PC-3 (cell line): Measurements from ENCODE around the gene ASPSCR1.

Source experiments
- EZH2phosphoT487 ChIP-seq: fragments of 300-600 bp; sonication (generic); IDR thresholded peaks from 2 replicates; pipeline ENCODE4 v1.6.1; 2018; ENCODE audit warnings: mild to moderate bottlenecking, antibody characterized with exemption, low read length, borderline replicate concordance
- TF ChIP-seq, protein P1 (sequence below): fragments of 300-600 bp; sonication (generic); conservative IDR thresholded peaks from 2 replicates; pipeline ENCODE4 v1.5.1; 2017; ENCODE audit warnings: antibody characterized with exemption, low read depth, mild to moderate bottlenecking, low read length

DNA sequence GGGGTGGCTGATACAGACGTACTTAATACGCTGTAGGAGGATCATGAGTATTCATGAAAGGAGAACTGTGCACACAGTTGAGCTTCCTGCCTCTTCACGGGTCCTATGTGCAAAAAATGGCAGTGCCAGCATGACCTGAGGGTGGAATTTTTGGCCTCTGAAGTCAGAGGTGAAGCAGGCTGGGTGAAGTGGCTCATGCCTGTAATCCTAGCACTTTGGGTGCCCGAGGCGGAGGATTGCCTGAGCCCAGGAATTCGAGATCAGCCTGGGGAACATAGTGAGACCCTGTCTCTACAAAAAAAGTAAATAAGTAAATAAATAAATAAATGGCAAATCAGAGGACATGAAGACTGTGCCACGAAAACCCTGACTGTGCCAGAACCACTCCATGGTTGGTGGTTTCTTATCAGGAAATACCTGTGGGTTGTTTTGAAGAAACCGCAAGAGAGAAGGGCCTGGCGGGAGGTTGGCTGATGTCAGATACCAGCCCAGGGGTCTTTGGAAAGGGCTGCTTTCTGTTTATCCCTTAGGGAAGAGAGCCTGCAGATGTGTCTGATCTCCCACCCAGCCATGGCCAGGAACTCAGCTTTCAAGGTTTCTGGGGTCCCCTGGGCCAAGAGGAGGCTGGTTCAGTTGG lies 3.4 kb downstream of the ASPSCR1 start:
- TF ChIP-seq, protein P1, sequence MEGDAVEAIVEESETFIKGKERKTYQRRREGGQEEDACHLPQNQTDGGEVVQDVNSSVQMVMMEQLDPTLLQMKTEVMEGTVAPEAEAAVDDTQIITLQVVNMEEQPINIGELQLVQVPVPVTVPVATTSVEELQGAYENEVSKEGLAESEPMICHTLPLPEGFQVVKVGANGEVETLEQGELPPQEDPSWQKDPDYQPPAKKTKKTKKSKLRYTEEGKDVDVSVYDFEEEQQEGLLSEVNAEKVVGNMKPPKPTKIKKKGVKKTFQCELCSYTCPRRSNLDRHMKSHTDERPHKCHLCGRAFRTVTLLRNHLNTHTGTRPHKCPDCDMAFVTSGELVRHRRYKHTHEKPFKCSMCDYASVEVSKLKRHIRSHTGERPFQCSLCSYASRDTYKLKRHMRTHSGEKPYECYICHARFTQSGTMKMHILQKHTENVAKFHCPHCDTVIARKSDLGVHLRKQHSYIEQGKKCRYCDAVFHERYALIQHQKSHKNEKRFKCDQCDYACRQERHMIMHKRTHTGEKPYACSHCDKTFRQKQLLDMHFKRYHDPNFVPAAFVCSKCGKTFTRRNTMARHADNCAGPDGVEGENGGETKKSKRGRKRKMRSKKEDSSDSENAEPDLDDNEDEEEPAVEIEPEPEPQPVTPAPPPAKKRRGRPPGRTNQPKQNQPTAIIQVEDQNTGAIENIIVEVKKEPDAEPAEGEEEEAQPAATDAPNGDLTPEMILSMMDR = no peak
- no peak for TF ChIP-seq EZH2phosphoT487
